Measurements from ENCODE around the gene MAX. TPM values are rescaled to one million over a fixed set of nuclear protein-coding genes. Genes with fewer than 3 reads are reported as not detected.

MAX gene
- total and polyA plus RNA-seq, 2 of the 13 experiments (the other 11 are each of a cell fraction or from before 2014, with no cell fraction given), result 28.5 to 29.3 TPM

GRCh38 chr14:65132855-65133254, 30.5 kb upstream of the MAX start (continued):
- TF ChIP-seq ZBTB10 (CRISPR knock-in tag; IDR thresholded peaks at IDR 0.05; ENCODE audit: borderline replicate concordance), result no peak
- peak; percentile 73; the same call in 1 of the 2 replicates for TF ChIP-seq ETV5 (CRISPR knock-in tag; IDR thresholded peaks at IDR 0.05; ENCODE audit: borderline replicate concordance)
- TF ChIP-seq ZNF280B (CRISPR knock-in tag; IDR thresholded peaks at IDR 0.05; ENCODE audit: borderline replicate concordance), result no peak
- TF ChIP-seq ZNF562 (CRISPR knock-in tag; IDR thresholded peaks at IDR 0.05; ENCODE audit: borderline replicate concordance), result no peak
- no peak for TF ChIP-seq IKZF5 (CRISPR knock-in tag; IDR thresholded peaks at IDR 0.05)
- TF ChIP-seq BHLHE40 (IDR thresholded peaks at IDR 0.05; ENCODE audit: low read length), result no peak

- Histone ChIP-seq H2AFZ (ENCODE audit: low read length) (no peak overlapping the region), H4K20me1 (ENCODE audit: insufficient read depth, low read length) (no peaks in the 10 kb centered on the region), H3K9ac (ENCODE audit: insufficient read depth, low read depth, low read length) (no peak overlapping the region), H3K36me3 (replicated peaks in 1 of 2; ENCODE audit: control insufficient read depth in 1 of 2, insufficient read depth in 2 of 2, low read length in 2 of 2) (no peaks in the 10 kb centered on the region), H3K27ac (ENCODE audit: extremely low read length, insufficient read depth, low read length) (no peak overlapping the region), H3K4me3 (replicated peaks in 1 of 3; ENCODE audit: insufficient read depth in 1 of 3, low read depth in 2 of 3, low read length in 3 of 3) (no peak overlapping the region), H3K9me3 (ENCODE audit: low read length) (no peaks in the 10 kb centered on the region), H3K27me3 (ENCODE audit: control insufficient read depth in 1 of 2, insufficient read depth in 2 of 2, low read length in 2 of 2) (no peaks in the 10 kb centered on the region), H3K79me2 (ENCODE audit: insufficient read depth, low read length) (no peaks in the 10 kb centered on the region), H3K4me1 (ENCODE audit: insufficient read depth, low read length) (peaks cover 29% of the 10 kb centered on the region), H3K4me2 (ENCODE audit: low read depth, low read length) (no peak overlapping the region)
- intact Hi-C loops (cut with micrococcal nuclease; ENCODE audit: unreplicated experiment) (no loop called here), in situ Hi-C loops (cut with HindIII; ENCODE audit: extremely low pct_ligation_motif_present, low pct_unique_long_range_greater_than_20kb) (no loop called here)
- no peak for ATAC-seq
- FAIRE-seq, result no peak
- BruUV-seq (replicated peaks), result no TSS peak
- WGBS (ENCODE audit: low lambda C conversion rate), result 71% methylated on average over 4 of the region's 7 CpGs
- CTCF ChIA-PET (ENCODE audit: low intra/inter-chr PET ratio, low total read pairs), result no interaction called here
- DNase-seq (ENCODE audit: low spot score), result no peak
- POLR2A ChIA-PET, result no interaction called here
- TF ChIP-seq TEAD3 (CRISPR knock-in tag; optimal IDR thresholded peaks at IDR 0.05; ENCODE audit: borderline replicate concordance) (no peak), CBX1 (IDR thresholded peaks at IDR 0.05; ENCODE audit: low read depth) (no peak), POLR2AphosphoS5 (IDR thresholded peaks at IDR 0.05; ENCODE audit: low read depth, low read length) (no peak), ZNF713 (CRISPR knock-in tag; IDR thresholded peaks at IDR 0.05) (no peak), ZNF33A (CRISPR knock-in tag; IDR thresholded peaks at IDR 0.05; ENCODE audit: borderline replicate concordance) (no peak), IRF2 (CRISPR knock-in tag; IDR thresholded peaks at IDR 0.05) (no peak), ZSCAN22 (CRISPR knock-in tag; IDR thresholded peaks at IDR 0.05) (no peak), ZFP82 (CRISPR knock-in tag; IDR thresholded peaks at IDR 0.05; ENCODE audit: borderline replicate concordance) (no peak), ZNF367 (CRISPR knock-in tag; IDR thresholded peaks at IDR 0.05; ENCODE audit: borderline replicate concordance) (no peak), ZBTB1 (CRISPR knock-in tag; IDR thresholded peaks at IDR 0.05; ENCODE audit: borderline replicate concordance) (no peak), ZNF598 (CRISPR knock-in tag; IDR thresholded peaks at IDR 0.05; ENCODE audit: borderline replicate concordance) (no peak), ESRRA (CRISPR knock-in tag; IDR thresholded peaks at IDR 0.05; ENCODE audit: low read depth) (no peak), ZNF430 (CRISPR knock-in tag; IDR thresholded peaks at IDR 0.05) (no peak), ARNT2 (CRISPR knock-in tag; IDR thresholded peaks at IDR 0.05; ENCODE audit: low read depth) (no peak), SRF (IDR thresholded peaks at IDR 0.05; ENCODE audit: low read depth, low read length) (no peak)
Observed at GRCh38 chr14:65131301-65131701, 29.0 kb upstream of the MAX start.

Data from HepG2 (cell line).